HCT116 (cell line): ENCODE measurements around the gene FAM241A. TPM values are rescaled to one million over a fixed set of nuclear protein-coding genes. Genes with fewer than 3 reads are reported as not detected.
"Not testable (repeated sequence)": the region's sequence is repeated elsewhere in the genome, so short reads cannot be mapped to it uniquely, and the experiment has no call there.

Experiments
- ATAC-seq: fragments of 200-7000 bp; cut with Tn5 transposase; 2 replicates; pipeline ENCODE4 v1.9.1; 2020; ENCODE audit warnings: mild to moderate bottlenecking, moderate library complexity
- BruUV-seq: library from RNA; stranded (reverse); fragments of 400-500 nt; replicated peaks from 2 replicates; lab custom pipeline; 2021; lab: Mats Ljungman, UMichigan
- CTCF ChIA-PET: fragments of 300-600 bp; sonication (Branson Sonifier 250); formaldehyde crosslinking; loops from one replicate; lab custom pipeline; 2021; ENCODE audit warnings: antibody characterized with exemption; lab: Charles Lee
- POLR2A ChIA-PET: fragments of 300-600, 350-600 bp; sonication (Branson Sonifier 250); formaldehyde crosslinking; loops from one replicate; lab custom pipeline; 2021; ENCODE audit warnings: antibody characterized with exemption; lab: Charles Lee
- RAD21 ChIA-PET, 2 experiments: fragments of 300-600 bp; sonication (Branson Sonifier 250); formaldehyde crosslinking; loops; one replicate each; lab custom pipeline; 2023; ENCODE audit warnings: low total read pairs in 2 of 2; ENCODE audit not compliant: uncharacterized antibody in 2 of 2, unreplicated experiment in 2 of 2, low non-redundant PET in 1 of 2; lab: Charles Lee
- DNase-seq: peaks from one replicate; pipeline ENCODE4 v3.0.0-alpha.2; 2010; ENCODE audit warnings: low read depth, low spot score
- H2AFZ ChIP-seq: fragments of 200-600 bp; shearing (Covaris generic), sonication (generic); 2 replicates; pipeline ENCODE4 v1.6.1; 2017; ENCODE audit warnings: low read depth, mixed run types, mixed read lengths, antibody characterized with exemption, low read length; ENCODE audit not compliant: poor library complexity, severe bottlenecking
- H3K27ac ChIP-seq: 2 replicates; pipeline ENCODE4 v1.5.1; 2012; ENCODE audit warnings: low read depth, low read length
- H3K27me3 ChIP-seq: fragments of 200-600 bp; sonication (generic); 2 replicates; pipeline ENCODE4 v1.6.1; 2016; ENCODE audit warnings: mixed run types, low read length, mixed read lengths; ENCODE audit not compliant: insufficient read depth
- H3K36me3 ChIP-seq, 2 experiments: fragments of 200-500 bp in 1 of 2; fragments of 200-600 bp in 1 of 2; sonication (Bioruptor generic) in 1 of 2; sonication (generic) in 1 of 2; 2 replicates each; pipeline versions ENCODE4 v1.5.1 to v1.6.1; 2014 to 2016; ENCODE audit warnings: low read length in 2 of 2, inconsistent platforms in 1 of 2, mixed read lengths in 1 of 2, mixed run types in 1 of 2; ENCODE audit not compliant: insufficient read depth in 2 of 2, control insufficient read depth in 1 of 2
- H3K4me1 ChIP-seq, 2 experiments: fragments of 200-600 bp in 1 of 2; sonication (generic) in 1 of 2; 2 replicates each; pipeline versions ENCODE4 v1.5.1 to v1.6.1; 2012 to 2017; ENCODE audit warnings: low read length in 2 of 2, inconsistent platforms in 1 of 2, mild to moderate bottlenecking in 1 of 2, mixed read lengths in 1 of 2, mixed run types in 1 of 2, moderate library complexity in 1 of 2; ENCODE audit not compliant: insufficient read depth in 2 of 2, control insufficient read depth in 1 of 2
- H3K4me2 ChIP-seq: fragments of 200-600 bp; sonication (generic); 2 replicates; pipeline ENCODE4 v1.6.1; 2017; ENCODE audit warnings: mixed run types, low read length, mixed read lengths
- H3K4me3 ChIP-seq, 2 experiments: fragments of 200-600 bp in 1 of 2; sonication (generic) in 1 of 2; replicated peaks in 1 of 2; 2 replicates each; pipeline ENCODE4 v1.5.1; 2011 to 2016; ENCODE audit warnings: low read length in 2 of 2, control low read depth in 1 of 2, low read depth in 1 of 2, mild to moderate bottlenecking in 1 of 2, mixed read lengths in 1 of 2, mixed run types in 1 of 2
- H3K79me2 ChIP-seq: fragments of 200-600 bp; sonication (generic); 2 replicates; pipeline ENCODE4 v1.6.1; 2017; ENCODE audit warnings: mild to moderate bottlenecking, mixed run types, low read length, moderate library complexity, mixed read lengths; ENCODE audit not compliant: insufficient read depth
- H3K9ac ChIP-seq: fragments of 200-600 bp; sonication (generic); 2 replicates; pipeline ENCODE4 v1.6.1; 2016; ENCODE audit warnings: low read length, mixed read lengths
- H3K9me2 ChIP-seq: fragments of 200-600 bp; sonication (generic), shearing (Covaris generic); 2 replicates; pipeline ENCODE4 v1.6.1; 2017; ENCODE audit warnings: mixed run types, mild to moderate bottlenecking, moderate library complexity; ENCODE audit not compliant: insufficient read depth
- H3K9me3 ChIP-seq, 2 experiments: fragments of 200-500 bp in 1 of 2; fragments of 200-600 bp in 1 of 2; sonication (Bioruptor generic) in 1 of 2; sonication (generic) in 1 of 2; 2 replicates each; pipeline ENCODE4 v1.6.1; 2014 to 2017; ENCODE audit warnings: low read length in 2 of 2, mixed read lengths in 2 of 2, inconsistent platforms in 1 of 2, low read depth in 1 of 2, mild to moderate bottlenecking in 1 of 2, mixed run types in 1 of 2, moderate library complexity in 1 of 2; ENCODE audit not compliant: control insufficient read depth in 1 of 2, insufficient read depth in 1 of 2
- H4K20me1 ChIP-seq: fragments of 200-600 bp; sonication (generic), shearing (Covaris generic); 2 replicates; pipeline ENCODE4 v1.6.1; 2017; ENCODE audit warnings: mixed run types, mild to moderate bottlenecking, moderate library complexity; ENCODE audit not compliant: insufficient read depth
- CBX3 ChIP-seq: IDR thresholded peaks from 2 replicates; pipeline ENCODE4 v1.6.1; 2012; ENCODE audit warnings: low read depth
- CTCF ChIP-seq, 3 experiments: fragments of 200-600 bp in 1 of 3; sonication (generic) in 1 of 3; IDR thresholded peaks in 2 of 3; conservative IDR thresholded peaks in 1 of 3; 2 replicates each; pipeline ENCODE4 v1.5.1; 2012 to 2017; ENCODE audit warnings: low read depth in 2 of 3, low read length in 2 of 3, antibody characterized with exemption in 1 of 3, borderline replicate concordance in 1 of 3, control low read depth in 1 of 3, mild to moderate bottlenecking in 1 of 3, mixed read lengths in 1 of 3, mixed run types in 1 of 3, moderate library complexity in 1 of 3; ENCODE audit not compliant: insufficient read depth in 1 of 3
- EGR1 ChIP-seq: IDR thresholded peaks from 2 replicates; pipeline ENCODE4 v1.6.1; 2012; ENCODE audit warnings: low read depth
- ELF1 ChIP-seq: IDR thresholded peaks from 2 replicates; pipeline ENCODE4 v1.6.1; 2012; ENCODE audit warnings: low read depth, borderline replicate concordance
- EZH2phosphoT487 ChIP-seq: fragments of 200-600 bp; IDR thresholded peaks from 2 replicates; pipeline ENCODE4 v1.6.1; 2018; ENCODE audit warnings: antibody characterized with exemption, borderline replicate concordance
- FOSL1 ChIP-seq: IDR thresholded peaks from 2 replicates; pipeline ENCODE4 v1.6.1; 2012; ENCODE audit warnings: low read depth
- POLR2A ChIP-seq: IDR thresholded peaks from 2 replicates; pipeline ENCODE4 v1.7.0; 2011; ENCODE audit warnings: borderline replicate concordance; ENCODE audit not compliant: insufficient read depth, insufficient read length; ENCODE audit errors: extremely low read depth
- REST ChIP-seq: IDR thresholded peaks from 2 replicates; pipeline ENCODE4 v1.6.1; 2012; ENCODE audit warnings: low read depth
- SIN3A ChIP-seq: IDR thresholded peaks from 2 replicates; pipeline ENCODE4 v1.6.1; 2012; ENCODE audit warnings: low read depth
- SP1 ChIP-seq: IDR thresholded peaks from 2 replicates; pipeline ENCODE4 v1.6.1; 2012; ENCODE audit warnings: low read depth
- YY1 ChIP-seq: IDR thresholded peaks from 2 replicates; pipeline ENCODE4 v1.6.1; 2011; ENCODE audit warnings: low read length, low read depth, moderate library complexity, mild to moderate bottlenecking; ENCODE audit not compliant: insufficient replicate concordance; ENCODE audit errors: extremely low read depth
- ZBTB33 ChIP-seq: IDR thresholded peaks from 2 replicates; pipeline ENCODE4 v1.6.1; 2011; ENCODE audit warnings: mild to moderate bottlenecking, low read length, moderate library complexity; ENCODE audit not compliant: insufficient replicate concordance; ENCODE audit errors: extremely low read depth
- ZFX ChIP-seq: fragments of 450-650 bp; IDR thresholded peaks from 2 replicates; pipeline ENCODE4 v1.6.1; 2017
- ZNF274 ChIP-seq: fragments of 200-500 bp; sonication (Bioruptor generic); IDR thresholded peaks from 2 replicates; pipeline ENCODE4 v1.6.1; 2014; ENCODE audit warnings: mild to moderate bottlenecking, low read depth, low read length, inconsistent platforms
- intact Hi-C: fragments of 100-400 bp; cut with micrococcal nuclease; formaldehyde crosslinking; loops from 2 replicates; pipeline ENCODE4 v1.10.0; 2022
- total RNA-seq: library from RNA; stranded (reverse); gene quantifications from one replicate; pipeline ENCODE4 v1.2.1, GENCODE V29; 2021; ENCODE audit not compliant: unreplicated experiment

The FAM241A gene
- total RNA-seq, 1 experiment from 2014 or later, result 4.5 TPM

GRCh38 chr4:112176596-112176995 is 31.3 kb downstream of the FAM241A start:
- no peaks in the 10 kb centered on the region for H3K9me3 ChIP-seq
- H4K20me1 ChIP-seq, result no peaks in the 10 kb centered on the region
- no peak overlapping the region for H3K27ac ChIP-seq
- no peak overlapping the region for H2AFZ ChIP-seq
- no peak for DNase-seq
- RAD21 ChIA-PET, result no interaction called here
- peaks cover 37 to 41% of the 10 kb centered on the region in 2 experiments for H3K4me1 ChIP-seq
- no TSS peak for BruUV-seq
- TF ChIP-seq POLR2A (no peak), CBX3 (no peak), REST (no peak), ELF1 (no peak), ZFX (no peak), YY1 (no peak), ZNF274 (no peak), SIN3A (no peak), FOSL1 (no peak), EZH2phosphoT487 (no peak), CTCF (IDR thresholded peaks at IDR 0.05 in 2 of 3, conservative IDR thresholded peaks at IDR 0.05 in 1 of 3; ENCODE audit: borderline replicate concordance in 1 of 3, insufficient read depth in 1 of 3, low read depth in 2 of 3, low read length in 2 of 3) (no peak), EGR1 (no peak), ZBTB33 (no peak), SP1 (no peak)
- TF ChIP-seq, all 23 proteins: peak for 0
- no peak for ATAC-seq
- no peaks in the 10 kb centered on the region for H3K36me3 ChIP-seq
- H3K9ac ChIP-seq, result no peak overlapping the region
- H3K79me2 ChIP-seq, result peaks cover 21% of the 10 kb centered on the region
- no peaks in the 10 kb centered on the region for H3K9me2 ChIP-seq
- no peaks in the 10 kb centered on the region for H3K27me3 ChIP-seq
- ChIA-PET POLR2A (no interaction called here), CTCF (interaction anchor here (1.1 kb wide), 1 partner anchor 13 kb away, joined by 3 read pairs; no protein-coding TSS in a partner anchor)
- intact Hi-C loops, result no loop called here
- no peak overlapping the region for H3K4me2 ChIP-seq
- H3K4me3 ChIP-seq, result no peak overlapping the region

- H3K36me3 ChIP-seq, H3K27me3 ChIP-seq, H3K4me2 ChIP-seq, H3K27ac ChIP-seq, CTCF ChIA-PET, H2AFZ ChIP-seq, DNase-seq, intact Hi-C loops, H3K4me3 ChIP-seq, H4K20me1 ChIP-seq, H3K9me2 ChIP-seq, H3K9ac ChIP-seq, H3K9me3 ChIP-seq, BruUV-seq, ATAC-seq, RAD21 ChIA-PET, H3K79me2 ChIP-seq, POLR2A ChIA-PET: not testable (repeated sequence)
- H3K4me1 ChIP-seq, result peaks cover 16 to 22% of the 10 kb centered on the region in 2 experiments
Measured at GRCh38 chr4:112178741-112179140, 33.5 kb downstream of the FAM241A start.
